ENCODE data around the gene SPRR3. TPM values are rescaled to one million over a fixed set of nuclear protein-coding genes. Genes with fewer than 3 reads are reported as not detected.

Gene SPRR3, protein sequence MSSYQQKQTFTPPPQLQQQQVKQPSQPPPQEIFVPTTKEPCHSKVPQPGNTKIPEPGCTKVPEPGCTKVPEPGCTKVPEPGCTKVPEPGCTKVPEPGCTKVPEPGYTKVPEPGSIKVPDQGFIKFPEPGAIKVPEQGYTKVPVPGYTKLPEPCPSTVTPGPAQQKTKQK
- polyA plus RNA-seq (ENCODE audit: insufficient read length), result not detected

DNA sequence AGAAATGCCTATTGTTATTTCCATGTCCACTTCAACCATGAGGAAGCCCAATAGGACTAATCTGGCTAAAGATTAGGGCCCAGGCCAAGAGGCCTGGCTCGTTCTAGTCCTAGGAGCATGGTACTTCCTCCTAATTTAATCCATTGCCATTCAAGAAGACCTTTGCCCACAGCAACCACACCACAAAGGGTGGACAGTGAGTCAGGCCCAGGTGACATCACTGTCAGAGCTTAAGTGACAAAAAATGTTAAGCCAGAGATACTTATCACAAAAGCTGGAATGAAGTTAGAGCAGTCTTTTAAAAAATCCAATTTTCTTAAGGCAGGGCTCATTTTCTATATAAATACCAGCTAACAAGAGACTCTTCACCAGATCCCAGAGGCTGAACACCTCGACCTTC, at the start of gene SPRR3:
Gene SPRR3 (plus strand): TSS at position 368 of the 400 bp plus-strand sequence. CDS start 1,272 bp downstream, outside the sequence.
- no peak for DNase-seq (ENCODE audit: low read depth)

DNA sequence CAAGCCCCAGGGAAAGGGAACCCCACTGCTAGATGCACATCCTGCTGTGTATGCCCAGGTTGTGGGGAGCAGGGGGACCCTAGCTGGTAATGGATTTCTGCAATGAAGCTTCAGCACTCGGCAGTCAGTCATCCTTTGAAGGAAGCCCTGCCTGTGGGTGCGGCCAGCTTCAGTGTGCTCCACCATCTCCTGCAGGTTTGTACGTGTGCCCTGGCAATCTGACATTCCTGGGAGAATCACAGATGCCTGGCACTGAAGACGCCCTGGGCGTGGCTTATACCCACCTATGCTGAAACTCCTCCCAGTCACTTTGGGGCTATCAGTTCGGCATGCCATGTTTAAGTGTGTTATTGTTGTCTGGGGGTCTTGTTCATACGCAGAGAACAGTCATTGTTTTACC, 47.8 kb upstream of the SPRR3 start:
- DNase-seq (ENCODE audit: low read depth), result no peak

DNA sequence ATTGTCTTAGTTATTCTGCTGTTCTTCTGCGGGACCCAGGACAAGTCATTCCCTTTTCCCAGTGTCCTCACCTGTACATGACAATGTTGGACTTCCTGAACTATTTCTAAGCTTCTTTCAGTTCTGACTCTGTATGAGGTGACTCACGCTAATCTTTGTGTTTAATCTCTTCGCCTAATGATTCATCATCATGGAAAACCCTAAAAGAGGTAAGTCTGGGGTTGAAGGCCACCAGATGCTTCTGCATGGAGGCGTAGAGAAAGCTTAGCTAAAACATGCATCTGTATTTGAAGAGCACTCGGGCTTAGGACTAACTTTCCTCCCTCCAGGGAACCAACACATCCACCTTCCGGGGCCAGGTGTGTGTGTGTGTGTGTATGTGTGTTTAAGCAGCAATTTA, 47.1 kb upstream of the SPRR3 start:
- no peak for DNase-seq (ENCODE audit: low read depth)

DNA sequence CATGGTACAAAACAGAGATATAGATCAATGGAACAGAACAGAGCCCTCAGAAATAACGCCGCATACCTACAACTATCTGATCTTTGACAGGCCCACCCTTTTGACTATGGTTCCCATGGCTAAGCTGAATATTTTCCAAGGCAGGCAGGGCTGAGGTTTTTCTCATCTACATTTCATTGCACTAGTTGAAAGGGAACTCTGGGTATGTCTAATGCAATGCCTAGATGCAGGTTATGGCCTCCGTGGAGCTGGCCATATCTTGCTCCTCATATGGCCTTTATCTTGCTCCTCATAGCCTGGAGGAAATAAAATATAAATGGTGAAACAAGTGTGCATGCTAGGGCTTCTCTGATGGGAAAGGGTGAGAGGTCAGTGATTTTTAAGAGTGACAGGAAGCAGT, 44.0 kb upstream of the SPRR3 start:
- DNase-seq (ENCODE audit: low read depth), result no peak

DNA sequence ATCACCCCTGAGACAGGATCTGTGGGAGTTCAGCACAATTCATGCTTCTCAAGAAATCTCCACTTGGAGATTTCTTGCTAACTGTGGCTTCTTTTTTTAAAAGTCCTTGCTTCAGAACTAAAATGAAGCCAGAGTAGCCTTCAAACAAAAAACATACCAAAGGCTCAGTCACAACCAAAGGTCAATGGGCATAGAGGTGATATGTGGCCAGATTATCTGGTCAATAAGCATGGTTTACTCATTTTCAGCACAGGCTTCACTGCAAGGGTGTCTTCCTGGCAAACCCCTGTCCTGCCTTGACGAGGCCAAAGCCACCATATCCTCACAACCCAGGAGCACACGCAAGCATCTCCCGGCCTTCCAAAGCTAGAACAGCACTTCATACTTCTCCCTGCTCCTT, 42.3 kb upstream of the SPRR3 start:
- DNase-seq (ENCODE audit: low read depth), result no peak

GRCh38 chr1:152959801-152960451, 41.6 kb upstream of the SPRR3 start:
- no peak for DNase-seq (ENCODE audit: low read depth)

DNA sequence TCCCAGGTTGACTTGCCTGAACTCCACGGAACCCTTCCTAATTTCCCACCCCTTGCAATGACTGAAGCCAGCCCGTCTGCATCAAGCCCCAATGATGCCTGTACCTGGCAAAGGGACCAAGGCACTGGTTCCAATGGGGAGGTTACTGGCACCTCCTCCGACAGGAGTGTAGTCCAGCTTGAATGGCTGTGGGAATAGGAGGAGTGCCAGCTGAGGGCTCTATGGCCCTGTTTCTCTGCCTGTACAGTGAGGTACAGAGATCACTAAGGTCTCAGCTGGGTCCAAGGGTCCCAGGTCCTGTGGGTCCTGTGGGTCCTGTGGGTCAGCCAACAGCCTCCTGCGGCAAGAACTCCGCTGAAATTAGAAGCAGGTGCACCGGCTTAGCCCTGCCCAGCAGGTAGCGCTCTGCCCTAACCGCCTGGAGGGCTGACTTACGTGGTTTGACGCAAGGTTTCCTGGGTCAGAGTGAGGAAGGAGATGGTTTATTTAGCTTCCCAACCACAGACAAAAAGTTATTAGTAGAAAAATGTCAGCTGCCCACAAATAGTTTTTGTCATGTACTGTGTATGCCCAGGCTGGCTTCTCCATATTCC, 41.0 kb upstream of the SPRR3 start:
- DNase-seq (ENCODE audit: low read depth), result no peak

- DNase-seq (ENCODE audit: low read depth), result no peak
Measured at GRCh38 chr1:152961226-152961891, 40.2 kb upstream of the SPRR3 start.

DNA sequence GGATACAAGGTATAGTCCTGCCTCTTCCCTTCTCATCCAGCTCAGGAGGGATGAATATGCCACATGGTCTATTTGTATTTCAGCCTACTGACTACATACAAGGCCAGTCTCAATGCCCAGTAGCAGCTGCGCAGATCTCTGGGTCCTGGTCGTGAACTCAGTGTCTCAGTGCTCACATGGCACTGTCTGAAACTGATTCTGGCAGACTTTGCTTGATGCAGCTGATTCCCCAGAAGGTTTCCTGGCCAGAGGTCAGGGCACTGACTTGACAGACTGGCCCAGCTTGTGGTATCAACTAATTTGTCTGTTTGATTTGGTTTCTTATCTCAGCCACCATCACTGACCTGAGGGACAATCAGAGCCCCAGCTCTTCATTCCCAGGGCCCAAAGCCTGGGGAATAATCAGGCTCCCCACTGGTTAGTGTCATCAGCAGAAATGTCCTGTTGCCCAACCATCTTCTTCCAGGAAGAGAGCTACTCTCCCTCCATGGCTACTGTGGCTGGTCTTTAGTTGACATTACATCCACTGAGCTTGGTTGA, 38.6 kb upstream of the SPRR3 start:
- no peak for DNase-seq (ENCODE audit: low read depth)

DNA sequence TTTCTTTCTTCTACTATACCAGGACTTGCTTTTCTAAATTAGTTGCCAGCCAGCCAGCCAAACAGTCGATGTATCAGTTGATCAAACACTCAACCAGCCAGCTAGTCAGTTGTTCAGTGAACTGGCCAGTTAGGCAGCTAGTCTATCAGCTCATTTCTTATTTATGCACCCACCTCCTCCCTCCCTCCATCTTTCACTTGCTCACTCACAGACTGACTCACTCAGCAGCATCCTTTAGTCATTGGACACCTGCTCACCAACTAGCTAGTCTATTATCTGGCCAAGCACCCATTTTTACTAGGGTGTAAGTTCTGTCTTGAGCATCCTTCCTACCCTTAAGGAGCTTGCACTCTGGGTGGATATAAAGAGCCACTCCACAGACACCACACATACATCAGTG, 37.0 kb upstream of the SPRR3 start:
- no peak for DNase-seq (ENCODE audit: low read depth)

GRCh38 chr1:152965853-152966252, 35.7 kb upstream of the SPRR3 start:
- DNase-seq (ENCODE audit: low read depth), result no peak

DNA sequence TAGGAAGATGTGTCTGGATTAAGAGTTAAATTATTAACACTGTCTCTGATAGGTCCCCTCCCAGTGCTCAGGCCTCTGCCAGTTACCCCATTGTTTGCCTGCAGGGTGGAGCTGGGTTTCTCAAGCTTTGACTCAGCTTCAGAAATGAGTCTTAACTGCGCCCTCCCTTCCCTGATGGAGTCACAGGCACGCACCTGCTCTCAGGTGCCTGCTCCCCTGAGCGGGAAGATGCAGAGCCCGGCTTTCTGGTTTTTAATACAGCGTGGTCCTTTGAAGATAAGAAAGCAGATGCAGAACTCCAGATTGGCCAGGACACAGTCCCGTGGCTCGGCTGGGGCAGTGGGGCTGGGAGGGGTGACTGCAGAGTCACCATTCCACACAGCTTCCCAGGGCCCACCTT, 34.3 kb upstream of the SPRR3 start:
- no peak for DNase-seq (ENCODE audit: low read depth)

GRCh38 chr1:152968248-152968647, 33.3 kb upstream of the SPRR3 start:
- no peak for DNase-seq (ENCODE audit: low read depth)

DNA sequence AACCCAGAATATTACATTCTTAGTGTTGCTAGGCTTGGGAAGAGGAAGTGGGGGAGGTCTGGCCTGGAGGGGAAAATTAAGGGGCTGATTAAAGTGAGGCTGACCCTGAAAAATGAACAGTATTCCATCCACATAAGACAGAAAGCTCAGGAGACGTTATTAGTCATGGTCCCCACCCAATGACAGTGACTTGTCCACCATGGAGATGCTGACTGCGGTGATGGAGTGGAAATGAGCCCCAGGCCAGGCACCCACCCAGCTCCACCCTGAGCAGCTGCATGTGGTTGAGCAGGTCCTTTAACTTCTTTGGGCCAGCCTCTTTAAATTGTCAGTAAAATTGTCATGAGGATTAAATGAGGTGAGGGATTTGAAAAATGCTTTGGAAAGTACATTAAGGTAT, 32.5 kb upstream of the SPRR3 start:
- DNase-seq (ENCODE audit: low read depth), result no peak

GRCh38 chr1:152970495-152970894, 31.1 kb upstream of the SPRR3 start, which contains the start of gene SPRR4:
SPRR4 (plus strand) TSS chr1:152970648; CDS start chr1:152971891, 1,243 bp downstream.
- no peak for DNase-seq (ENCODE audit: low read depth)

GRCh38 chr1:152972196-152972886, 29.2 kb upstream of the SPRR3 start:
- DNase-seq (ENCODE audit: low read depth), result no peak

DNA sequence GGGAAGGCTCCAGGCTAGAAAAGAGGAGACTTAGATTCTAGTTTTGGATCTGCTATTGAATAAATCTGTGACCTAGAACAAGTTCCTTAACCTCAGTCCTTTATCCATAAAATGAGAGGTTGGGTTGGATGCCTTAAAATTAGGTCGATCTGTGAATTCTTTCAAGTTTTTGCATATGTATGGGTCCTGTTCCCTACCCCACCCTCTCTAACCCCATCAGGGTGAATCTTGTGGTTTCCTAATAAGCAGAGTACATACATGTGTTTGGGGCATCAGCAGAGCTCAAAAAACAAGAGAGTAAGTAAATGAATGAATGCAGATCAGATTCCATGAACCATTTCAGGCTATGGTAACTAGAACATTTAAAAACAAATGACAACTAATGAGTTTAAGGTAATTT, 24.9 kb upstream of the SPRR3 start:
- no peak for DNase-seq (ENCODE audit: low read depth)

GRCh38 chr1:152977614-152978013, 23.9 kb upstream of the SPRR3 start:
- no peak for DNase-seq (ENCODE audit: low read depth)

- DNase-seq (ENCODE audit: low read depth), result no peak
Measured at GRCh38 chr1:152980676-152981075, 20.9 kb upstream of the SPRR3 start.

GRCh38 chr1:152981146-152981871, 20.2 kb upstream of the SPRR3 start:
- DNase-seq (ENCODE audit: low read depth), result no peak

DNA sequence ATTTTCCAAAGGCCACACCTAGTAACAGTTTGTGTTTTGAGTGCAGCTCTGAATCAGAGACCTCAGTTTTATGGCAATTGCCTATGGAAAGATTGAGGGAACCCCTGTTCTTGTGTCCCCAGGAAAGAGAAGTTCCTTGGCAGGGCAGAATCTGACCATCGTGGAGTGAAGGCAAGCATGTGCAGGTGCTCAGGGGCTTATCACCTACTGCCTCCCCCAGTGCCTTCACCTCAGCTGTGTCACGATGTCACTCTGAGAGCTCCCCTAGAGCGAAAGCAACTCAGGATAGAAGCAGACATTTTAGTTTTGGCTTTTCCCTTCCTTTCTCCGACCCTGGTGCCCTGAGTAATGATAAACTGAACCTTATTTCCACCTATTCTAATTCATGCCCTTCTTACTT, 19.5 kb upstream of the SPRR3 start:
- DNase-seq (ENCODE audit: low read depth), result no peak
